Measurements from ENCODE around the gene SPRY4.

DNA sequence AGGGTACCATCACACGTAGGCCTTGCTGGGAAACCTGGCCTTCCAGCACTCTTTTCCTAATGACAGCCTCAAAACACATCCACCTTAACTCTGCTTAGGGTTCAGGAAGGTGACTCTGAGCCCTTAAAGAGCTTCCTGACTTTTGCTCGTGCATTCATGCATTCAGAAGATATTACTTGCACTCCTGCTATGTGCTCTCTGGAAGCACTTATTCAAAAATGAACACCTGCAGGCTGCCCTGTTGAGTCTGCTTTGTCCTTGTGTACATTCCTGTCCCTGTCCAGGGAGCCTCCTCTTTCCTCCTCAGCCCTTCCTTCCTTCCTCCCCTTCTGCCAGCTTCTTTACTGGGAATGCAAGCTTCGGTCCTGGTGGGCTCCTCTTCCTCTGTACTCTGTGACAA lies 61.5 kb downstream of the SPRY4 start:
- TF ChIP-seq ZFP3 (CRISPR knock-in tag; IDR thresholded peaks at IDR 0.05) (no peak), TOX (CRISPR knock-in tag; IDR thresholded peaks at IDR 0.05; ENCODE audit: borderline replicate concordance) (no peak), GLIS3 (CRISPR knock-in tag; IDR thresholded peaks at IDR 0.05) (no peak)
- TF ChIP-seq, protein P1, sequence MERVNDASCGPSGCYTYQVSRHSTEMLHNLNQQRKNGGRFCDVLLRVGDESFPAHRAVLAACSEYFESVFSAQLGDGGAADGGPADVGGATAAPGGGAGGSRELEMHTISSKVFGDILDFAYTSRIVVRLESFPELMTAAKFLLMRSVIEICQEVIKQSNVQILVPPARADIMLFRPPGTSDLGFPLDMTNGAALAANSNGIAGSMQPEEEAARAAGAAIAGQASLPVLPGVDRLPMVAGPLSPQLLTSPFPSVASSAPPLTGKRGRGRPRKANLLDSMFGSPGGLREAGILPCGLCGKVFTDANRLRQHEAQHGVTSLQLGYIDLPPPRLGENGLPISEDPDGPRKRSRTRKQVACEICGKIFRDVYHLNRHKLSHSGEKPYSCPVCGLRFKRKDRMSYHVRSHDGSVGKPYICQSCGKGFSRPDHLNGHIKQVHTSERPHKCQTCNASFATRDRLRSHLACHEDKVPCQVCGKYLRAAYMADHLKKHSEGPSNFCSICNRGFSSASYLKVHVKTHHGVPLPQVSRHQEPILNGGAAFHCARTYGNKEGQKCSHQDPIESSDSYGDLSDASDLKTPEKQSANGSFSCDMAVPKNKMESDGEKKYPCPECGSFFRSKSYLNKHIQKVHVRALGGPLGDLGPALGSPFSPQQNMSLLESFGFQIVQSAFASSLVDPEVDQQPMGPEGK (CRISPR knock-in tag; IDR thresholded peaks at IDR 0.05; ENCODE audit: borderline replicate concordance): no peak

All from SK-N-SH treated with all-trans-retinoic acid at 6 μM for 48 hours (cell line).